ENCODE measurements around the gene XNDC1N.
"Not testable (repeated sequence)": the region's sequence is repeated elsewhere in the genome, so short reads cannot be mapped to it uniquely, and the experiment has no call there.

The XNDC1N gene

DNA sequence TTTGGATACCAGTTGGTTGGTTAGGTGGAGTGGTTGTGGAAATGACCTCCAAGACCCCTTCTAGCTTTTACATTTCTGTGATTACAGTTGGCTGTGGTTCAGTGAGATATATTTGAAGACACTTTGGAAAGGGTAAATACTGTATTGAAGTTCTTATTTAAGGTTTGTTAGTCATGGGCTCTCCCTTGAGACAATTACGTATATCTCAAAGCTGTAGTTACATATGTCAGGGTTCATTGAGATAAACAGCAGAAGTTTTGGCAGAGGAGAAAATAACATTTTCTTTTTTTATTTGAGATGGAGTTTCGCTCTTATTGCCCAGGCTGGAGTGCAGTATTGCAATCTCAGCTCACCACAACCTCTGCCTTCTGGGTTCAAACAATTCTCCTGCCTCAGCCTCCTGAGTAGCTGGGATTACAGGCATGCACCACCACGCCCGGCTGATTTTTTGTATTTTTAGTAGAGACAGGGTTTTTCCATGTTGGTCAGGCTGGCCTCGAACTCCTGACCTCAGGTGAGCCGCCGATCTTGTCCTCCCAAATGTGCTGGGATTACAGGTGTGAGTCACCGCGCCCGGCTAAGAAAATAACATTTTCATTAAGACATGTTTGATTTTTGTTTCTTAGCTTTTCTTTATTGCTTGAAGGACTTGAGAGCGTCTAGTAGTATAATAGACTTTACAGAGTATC is 2.3 kb upstream of the XNDC1N start:
- no peak for DNase-seq

GRCh38 chr11:71929491-71929890 is 1.1 kb upstream of the XNDC1N start:
- no peak for DNase-seq

DNA sequence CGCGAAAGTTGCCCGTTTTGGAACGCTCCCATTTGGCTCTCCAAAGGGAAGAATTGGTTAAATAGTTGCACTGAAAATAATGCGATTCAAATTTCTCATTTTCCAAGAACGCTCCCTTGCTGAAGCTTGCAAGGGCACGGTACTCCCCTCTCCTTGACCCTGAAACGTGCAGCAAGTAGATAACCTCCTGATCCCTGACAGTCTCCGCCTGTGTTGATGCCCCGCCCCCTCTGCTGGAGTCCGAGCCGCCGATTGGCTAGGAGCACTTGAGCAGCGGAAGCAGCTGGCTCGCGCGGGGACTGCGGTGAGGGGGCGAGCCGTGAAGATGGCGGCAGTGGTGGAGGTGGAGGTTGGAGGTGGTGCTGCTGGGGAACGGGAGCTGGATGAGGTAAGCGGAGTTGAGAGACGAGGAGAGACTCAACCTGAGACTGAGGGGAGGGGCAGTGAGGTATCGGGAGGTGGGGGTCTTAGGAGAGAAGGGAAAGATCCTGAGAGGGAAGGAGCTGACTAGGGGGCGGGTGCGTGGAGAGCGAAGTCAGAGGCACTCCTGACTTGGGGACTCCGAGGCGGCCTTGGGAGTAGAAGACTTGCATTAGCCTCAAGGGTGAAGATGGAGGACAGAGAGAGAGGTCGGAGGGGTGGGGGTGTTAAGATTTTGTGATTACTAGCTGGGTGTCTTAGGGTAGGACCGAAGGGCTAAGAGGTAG is 496 bp upstream of the XNDC1N start, which contains the start of gene RNF121:
Gene RNF121 (plus strand): TSS at position 310 of the 707 bp plus-strand sequence. CDS start 16 bp downstream, at position 326.
- peak; percentile 99 for DNase-seq

- no peak for DNase-seq
These were observed 10.7 kb downstream of the XNDC1N start for GRCh38 chr11:71917646-71918140.

- DNase-seq = no peak
These were observed 13.7 kb downstream of the XNDC1N start for GRCh38 chr11:71914617-71915189.

- DNase-seq = no peak
These were observed 14.5 kb downstream of the XNDC1N start for GRCh38 chr11:71913756-71914526.

DNA sequence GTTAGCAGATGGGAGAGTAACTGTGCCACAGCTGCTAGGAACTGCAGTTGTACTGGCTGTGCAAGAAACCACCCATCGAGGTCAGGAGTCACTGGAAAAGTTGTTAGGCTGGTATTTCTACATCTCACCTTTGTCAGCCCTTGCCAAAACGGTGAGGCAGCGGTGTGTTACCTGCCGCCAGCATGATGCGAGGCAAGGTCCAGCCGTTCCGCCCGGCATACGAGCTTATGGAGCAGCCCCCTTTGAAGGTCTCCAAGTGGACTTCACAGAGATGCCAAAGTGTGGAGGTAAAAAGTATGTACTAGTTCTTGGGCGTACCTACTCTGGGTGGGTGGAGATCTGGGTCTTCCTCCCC is 16.4 kb downstream of the XNDC1N start:
- DNase-seq = not testable (repeated sequence)

DNA sequence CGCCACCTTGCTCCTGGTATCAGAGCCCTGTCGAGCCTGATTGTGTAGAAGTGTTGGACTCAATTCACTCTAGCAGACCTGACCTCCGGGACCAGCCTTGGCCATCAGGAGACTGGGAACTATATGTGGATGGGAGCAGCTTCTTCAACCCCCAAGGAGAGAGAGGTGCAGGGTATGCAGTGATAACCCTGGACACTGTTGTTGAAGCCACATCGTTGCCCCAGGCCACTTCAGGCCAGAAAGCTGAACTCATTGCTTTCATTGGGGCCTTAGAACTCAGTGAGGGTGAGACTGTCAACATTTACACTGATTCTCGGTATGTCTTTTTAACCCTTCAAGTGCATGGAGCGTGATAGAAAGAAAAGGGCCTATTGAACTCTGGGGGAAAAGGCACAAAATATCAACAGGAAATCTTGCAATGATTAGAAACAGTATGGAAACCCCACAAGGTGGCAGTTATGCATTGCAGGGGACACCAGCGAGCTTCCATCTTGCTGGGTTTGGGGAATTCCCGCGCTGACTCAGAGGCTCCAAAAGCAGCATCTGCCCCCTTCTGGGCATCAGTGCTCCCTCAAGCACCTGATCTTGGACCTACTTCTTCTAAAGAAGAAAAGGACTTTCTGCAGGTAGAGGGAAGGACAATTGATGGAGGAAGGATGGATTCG is 16.9 kb downstream of the XNDC1N start:
- not testable (repeated sequence) for DNase-seq

DNA sequence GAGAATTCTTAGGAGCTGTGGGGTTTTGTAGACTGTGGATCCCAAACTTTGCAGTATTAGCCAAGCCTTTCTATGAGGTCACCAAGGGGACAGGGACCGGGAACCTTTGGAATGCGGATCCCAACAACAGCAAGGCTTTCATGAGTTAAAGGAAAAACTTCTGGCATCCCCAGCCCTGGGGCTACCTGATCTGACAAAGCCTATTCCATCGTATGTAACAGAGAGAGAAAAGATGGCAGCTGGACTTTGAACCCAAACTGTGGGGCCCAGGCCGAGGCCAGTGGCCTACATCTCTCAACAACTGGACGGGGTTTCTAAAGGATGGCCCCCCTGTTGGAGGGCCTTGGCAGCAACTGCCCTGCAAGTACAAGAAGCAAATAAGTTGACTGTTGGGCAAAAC is 17.6 kb downstream of the XNDC1N start:
- not testable (repeated sequence) for DNase-seq

GRCh38 chr11:71908218-71908617 is 20.2 kb downstream of the XNDC1N start:
- no peak for DNase-seq

DNA sequence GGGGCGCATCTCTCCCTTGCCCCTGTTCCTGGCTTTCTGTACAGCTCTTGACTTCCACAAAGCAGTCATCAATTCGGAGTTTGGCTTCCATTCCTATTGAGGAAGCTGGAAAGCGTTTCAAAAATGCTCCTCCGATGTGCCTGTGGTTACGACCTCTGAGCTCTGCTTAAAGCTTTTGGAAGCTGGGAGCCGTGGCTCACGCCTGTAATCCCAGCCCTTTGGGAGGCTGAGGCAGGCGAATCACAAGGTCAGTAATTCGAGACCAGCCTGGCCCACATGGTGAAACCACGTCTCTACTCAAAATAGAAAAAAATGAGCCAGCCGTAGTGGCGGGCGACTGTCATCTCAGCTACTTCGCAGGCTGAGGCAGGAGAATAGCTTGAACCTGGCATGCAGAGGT is 27.3 kb downstream of the XNDC1N start:
- not testable (repeated sequence) for DNase-seq

DNA sequence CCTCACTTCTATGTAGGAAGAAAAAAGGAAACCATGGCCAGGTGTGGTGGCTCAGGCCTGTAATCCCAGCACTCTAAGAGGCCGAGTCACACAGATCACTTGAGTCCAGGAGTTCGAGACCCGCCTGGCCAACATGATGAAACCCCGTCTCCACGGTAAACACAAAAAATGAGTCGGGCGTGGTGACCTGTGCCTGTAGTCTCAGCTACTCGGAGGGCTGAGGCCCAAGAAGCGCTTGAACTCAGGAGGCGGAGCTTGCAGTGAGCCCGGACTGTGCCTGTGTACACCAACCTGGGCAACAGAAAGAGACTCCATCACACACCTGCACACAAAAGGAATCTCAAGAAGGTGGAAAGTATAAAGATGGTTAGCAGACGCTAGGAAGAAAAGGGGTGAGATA is 32.4 kb downstream of the XNDC1N start:
- DNase-seq = no peak

- DNase-seq = not testable (repeated sequence)
These were observed 39.1 kb downstream of the XNDC1N start for GRCh38 chr11:71889181-71889872.

DNA sequence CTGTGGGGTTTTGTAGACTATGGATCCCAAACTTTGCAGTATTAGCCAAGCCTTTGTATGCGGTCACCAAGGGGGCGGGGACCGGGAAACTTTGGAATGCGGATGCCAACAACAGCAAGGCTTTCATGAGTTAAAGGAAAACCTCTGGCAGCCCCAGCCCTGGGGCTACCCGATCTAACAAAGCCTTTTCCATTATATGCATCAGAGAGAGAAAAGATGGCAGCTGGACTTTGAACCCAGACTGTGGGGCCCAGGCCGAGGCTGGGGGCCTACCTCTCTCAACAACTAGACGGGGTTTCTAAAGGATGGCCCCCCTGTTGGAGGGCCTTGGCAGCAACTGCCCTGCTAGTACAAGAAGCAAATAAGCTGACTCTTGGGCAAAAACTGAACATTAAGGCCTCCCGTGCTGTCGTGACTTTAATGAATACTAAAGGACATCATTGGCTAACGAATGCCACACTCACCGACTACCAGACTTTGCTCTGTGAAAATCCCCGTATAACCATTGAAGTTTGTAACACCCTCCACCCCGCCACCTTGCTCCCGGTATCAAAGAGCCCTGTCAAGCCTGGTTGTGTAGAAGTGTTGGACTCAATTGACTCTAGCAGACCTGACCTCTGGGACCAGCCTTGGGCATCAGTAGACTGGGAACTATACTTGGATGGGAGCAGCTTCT is 39.9 kb downstream of the XNDC1N start:
- DNase-seq = not testable (repeated sequence)

DNA sequence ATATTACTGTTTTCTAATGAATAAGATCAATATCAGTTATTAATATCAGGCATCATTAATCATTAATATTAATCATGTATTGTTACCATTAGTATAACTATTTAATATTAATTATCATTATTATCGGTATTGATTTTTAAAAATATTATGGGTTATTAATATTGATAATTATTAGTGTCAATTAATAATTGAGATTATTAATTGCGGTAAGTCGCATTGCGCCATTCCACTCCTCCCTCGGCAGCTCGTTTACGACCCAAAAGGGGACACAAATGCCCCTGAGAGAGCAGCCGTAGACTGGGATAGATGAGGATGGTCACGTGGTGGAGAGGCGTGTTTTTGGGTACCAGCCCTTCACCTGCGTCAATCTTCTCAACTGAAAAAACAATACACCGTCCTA is 42.6 kb downstream of the XNDC1N start:
- not testable (repeated sequence) for DNase-seq
